Umbilical cord (tissue), 2 donors: Measurements from ENCODE around the gene DPPA2. TPM values are rescaled to one million over a fixed set of nuclear protein-coding genes. Genes with fewer than 3 reads are reported as not detected.
"Not testable (repeated sequence)": the region's sequence is repeated elsewhere in the genome, so short reads cannot be mapped to it uniquely, and the experiment has no call there.

Experiments used
- DNase-seq: peaks from one replicate; pipeline ENCODE4 v3.0.0-alpha.2; 2015; ENCODE audit warnings: low spot score
- total RNA-seq: library from RNA; depleted of rRNA; stranded (reverse); fragments of >200 nt; gene quantifications from one replicate; pipeline ENCODE4 v1.2.3, GENCODE V29; 2014; ENCODE audit warnings: low replicate concordance; ENCODE audit not compliant: insufficient read depth

Gene DPPA2
- not detected for total RNA-seq

GRCh38 chr3:109316162-109316730, at the start of gene DPPA2:
Gene DPPA2, minus strand, starts transcription at chr3:109316517. Its CDS starts 1,975 bp downstream, at chr3:109314542.
- DNase-seq, result no peak

- no peak for DNase-seq
Observed at GRCh38 chr3:109364088-109364487, 47.8 kb upstream of the DPPA2 start.

GRCh38 chr3:109363634-109364033, 47.3 kb upstream of the DPPA2 start:
- no peak for DNase-seq

- no peak for DNase-seq
Observed at GRCh38 chr3:109362823-109363222, 46.5 kb upstream of the DPPA2 start.

- DNase-seq, result not testable (repeated sequence)
Observed at GRCh38 chr3:109358809-109359208, 42.5 kb upstream of the DPPA2 start.

- no peak for DNase-seq
Observed at GRCh38 chr3:109356442-109357155, 40.3 kb upstream of the DPPA2 start.

GRCh38 chr3:109355625-109356441, 39.5 kb upstream of the DPPA2 start:
- no peak for DNase-seq

- peak; percentile 71 for DNase-seq
Observed at GRCh38 chr3:109353057-109353456, 36.7 kb upstream of the DPPA2 start.

- no peak for DNase-seq
Observed at GRCh38 chr3:109351231-109351630, 34.9 kb upstream of the DPPA2 start.

GRCh38 chr3:109346770-109347295, 30.5 kb upstream of the DPPA2 start:
- peak; percentile 9 for DNase-seq

- DNase-seq, result no peak
Observed at GRCh38 chr3:109346099-109346498, 29.8 kb upstream of the DPPA2 start.

- DNase-seq, result no peak
Observed at GRCh38 chr3:109339714-109340648, 23.7 kb upstream of the DPPA2 start.

- no peak for DNase-seq
Observed at GRCh38 chr3:109339197-109339596, 22.9 kb upstream of the DPPA2 start.

- no peak for DNase-seq
Observed at GRCh38 chr3:109338322-109338721, 22.0 kb upstream of the DPPA2 start.

GRCh38 chr3:109337393-109337792, 21.1 kb upstream of the DPPA2 start, which contains the start of gene DPPA4:
Gene DPPA4, minus strand, starts transcription at chr3:109337546. Its CDS starts 29 bp downstream, at chr3:109337517.
- no peak for DNase-seq

- DNase-seq, result peak; percentile 45
Observed at GRCh38 chr3:109336291-109336861, 20.1 kb upstream of the DPPA2 start.

GRCh38 chr3:109334572-109334971, 18.3 kb upstream of the DPPA2 start:
- DNase-seq, result no peak

GRCh38 chr3:109331692-109332091, 15.4 kb upstream of the DPPA2 start:
- no peak for DNase-seq

GRCh38 chr3:109330405-109330804, 14.1 kb upstream of the DPPA2 start:
- DNase-seq, result no peak

GRCh38 chr3:109328202-109328601, 11.9 kb upstream of the DPPA2 start:
- DNase-seq, result no peak

- no peak for DNase-seq
Observed at GRCh38 chr3:109325657-109326056, 9.3 kb upstream of the DPPA2 start.
